Skin of body (tissue), 2 donors: ENCODE measurements around the gene TRAF3IP3. TPM values are rescaled to one million over a fixed set of nuclear protein-coding genes. Genes with fewer than 3 reads are reported as not detected.

Experiments
- DNase-seq: peaks from one replicate; lab custom pipeline; 2025; lab: John Stamatoyannopoulos, UW
- total RNA-seq: library from RNA; depleted of rRNA; stranded (reverse); fragments of >200 nt; gene quantifications from one replicate; pipeline ENCODE4 v1.2.3, GENCODE V29; 2014

TRAF3IP3 gene
- total RNA-seq, 1 donor from 2014 or later, result 2.1 TPM

- no peak for DNase-seq
Measured at GRCh38 chr1:209737118-209737505, 18.7 kb upstream of the TRAF3IP3 start.

- no peak for DNase-seq
Measured at GRCh38 chr1:209738270-209738669, 17.6 kb upstream of the TRAF3IP3 start.

- no peak for DNase-seq
Measured at GRCh38 chr1:209741193-209741592, 14.7 kb upstream of the TRAF3IP3 start.

GRCh38 chr1:209741889-209742288, 14.0 kb upstream of the TRAF3IP3 start:
- no peak for DNase-seq

- no peak for DNase-seq
Measured at GRCh38 chr1:209742409-209743144, 13.3 kb upstream of the TRAF3IP3 start.

GRCh38 chr1:209743145-209743482, 12.7 kb upstream of the TRAF3IP3 start:
- DNase-seq, result no peak

- DNase-seq, result no peak
Measured at GRCh38 chr1:209746451-209747165, 9.2 kb upstream of the TRAF3IP3 start.

GRCh38 chr1:209747580-209748262, 8.1 kb upstream of the TRAF3IP3 start:
- DNase-seq, result peak; percentile 39

- no peak for DNase-seq
Measured at GRCh38 chr1:209748620-209749019, 7.2 kb upstream of the TRAF3IP3 start.

- DNase-seq, result no peak
Measured at GRCh38 chr1:209749205-209749604, 6.6 kb upstream of the TRAF3IP3 start.

- DNase-seq, result no peak
Measured at GRCh38 chr1:209749670-209750323, 6.1 kb upstream of the TRAF3IP3 start.

- DNase-seq, result no peak
Measured at GRCh38 chr1:209751627-209752231, 4.1 kb upstream of the TRAF3IP3 start.

GRCh38 chr1:209752890-209753289, 3.0 kb upstream of the TRAF3IP3 start:
- DNase-seq, result no peak

- DNase-seq, result no peak
Measured at GRCh38 chr1:209755256-209755655, 597 bp upstream of the TRAF3IP3 start.

GRCh38 chr1:209756615-209757445, 977 bp downstream of the TRAF3IP3 start:
- no peak for DNase-seq

- DNase-seq, result no peak
Measured at GRCh38 chr1:209758400-209758799, 2.5 kb downstream of the TRAF3IP3 start.

- DNase-seq, result no peak
Measured at GRCh38 chr1:209759829-209760359, 4.0 kb downstream of the TRAF3IP3 start.

- no peak for DNase-seq
Measured at GRCh38 chr1:209761011-209761635, 5.3 kb downstream of the TRAF3IP3 start.

- DNase-seq, result no peak
Measured at GRCh38 chr1:209766051-209766450, 10.2 kb downstream of the TRAF3IP3 start.

- DNase-seq, result no peak
Measured at GRCh38 chr1:209767096-209767495, 11.2 kb downstream of the TRAF3IP3 start.
